Sigmoid colon (tissue), 3 donors: ENCODE results near the gene SPEF2.

Source experiments
- POLR2A ChIP-seq, 2 donors: fragments of 450-650 bp; IDR thresholded peaks; one replicate each; pipeline ENCODE4 v1.6.1; 2016; ENCODE audit warnings: antibody characterized with exemption in 2 of 2, mild to moderate bottlenecking in 2 of 2, moderate library complexity in 2 of 2
- TF ChIP-seq, protein P1 (sequence below), 4 experiments: fragments of 450-650 bp in 3 of 4; fragments of 200-600 bp in 1 of 4; IDR thresholded peaks; one replicate each; pipeline ENCODE4 v1.5.1; 2016 to 2019; ENCODE audit warnings: antibody characterized with exemption in 4 of 4, mild to moderate bottlenecking in 3 of 4, moderate library complexity in 2 of 4

DNA sequence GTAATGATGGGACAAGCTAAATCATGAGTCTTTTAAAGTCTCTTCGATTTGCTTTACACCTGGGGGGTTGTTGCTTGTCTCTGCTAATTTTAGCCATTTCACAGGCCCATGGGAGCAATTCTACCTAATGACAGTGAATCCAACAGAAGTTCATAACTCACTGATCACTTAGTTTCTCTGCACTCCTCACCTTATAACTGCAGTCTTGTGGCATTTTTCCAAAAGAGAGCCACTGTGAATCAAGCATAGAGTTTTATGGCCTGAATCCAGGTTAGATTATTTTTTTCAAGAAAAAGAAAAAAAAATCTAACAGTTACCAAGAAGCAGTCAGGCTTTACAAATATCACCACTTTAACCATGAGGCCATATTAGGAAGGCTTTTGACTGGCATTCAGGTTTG lies 237.5 kb downstream of the SPEF2 start:
- no peak for TF ChIP-seq POLR2A (IDR thresholded peaks at IDR 0.05)
- TF ChIP-seq, protein P1, sequence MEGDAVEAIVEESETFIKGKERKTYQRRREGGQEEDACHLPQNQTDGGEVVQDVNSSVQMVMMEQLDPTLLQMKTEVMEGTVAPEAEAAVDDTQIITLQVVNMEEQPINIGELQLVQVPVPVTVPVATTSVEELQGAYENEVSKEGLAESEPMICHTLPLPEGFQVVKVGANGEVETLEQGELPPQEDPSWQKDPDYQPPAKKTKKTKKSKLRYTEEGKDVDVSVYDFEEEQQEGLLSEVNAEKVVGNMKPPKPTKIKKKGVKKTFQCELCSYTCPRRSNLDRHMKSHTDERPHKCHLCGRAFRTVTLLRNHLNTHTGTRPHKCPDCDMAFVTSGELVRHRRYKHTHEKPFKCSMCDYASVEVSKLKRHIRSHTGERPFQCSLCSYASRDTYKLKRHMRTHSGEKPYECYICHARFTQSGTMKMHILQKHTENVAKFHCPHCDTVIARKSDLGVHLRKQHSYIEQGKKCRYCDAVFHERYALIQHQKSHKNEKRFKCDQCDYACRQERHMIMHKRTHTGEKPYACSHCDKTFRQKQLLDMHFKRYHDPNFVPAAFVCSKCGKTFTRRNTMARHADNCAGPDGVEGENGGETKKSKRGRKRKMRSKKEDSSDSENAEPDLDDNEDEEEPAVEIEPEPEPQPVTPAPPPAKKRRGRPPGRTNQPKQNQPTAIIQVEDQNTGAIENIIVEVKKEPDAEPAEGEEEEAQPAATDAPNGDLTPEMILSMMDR (IDR thresholded peaks at IDR 0.05): no peak
